ENCODE results near the gene SLC25A24. TPM values are rescaled to one million over a fixed set of nuclear protein-coding genes. Genes with fewer than 3 reads are reported as not detected.

Gene SLC25A24
- total and polyA plus RNA-seq, 9 of the 15 experiments (the other 6 are each of a cell fraction or from before 2014, with no cell fraction given) = 6.9 to 34.9 (median 25.4) TPM

- TF ChIP-seq ZBTB1 (CRISPR knock-in tag; IDR thresholded peaks at IDR 0.05; ENCODE audit: borderline replicate concordance, low read depth) = no peak
Measured at GRCh38 chr1:108190001-108190634, 10.0 kb downstream of the SLC25A24 start (continued).

GRCh38 chr1:108188801-108189200 is 11.3 kb downstream of the SLC25A24 start:
- Histone ChIP-seq H3K4me3 (no peak overlapping the region), H3K27me3 (ENCODE audit: control insufficient read depth in 2 of 2, insufficient read depth in 2 of 2, low read length in 2 of 2) (no peaks in the 10 kb centered on the region), H4K20me1 (replicated peaks; ENCODE audit: control insufficient read depth, insufficient read depth, low read length) (no peaks in the 10 kb centered on the region), H2AFZ (ENCODE audit: low read depth, low read length) (no peak overlapping the region), H3K9me1 (ENCODE audit: control insufficient read depth, insufficient read depth, low read length) (no peaks in the 10 kb centered on the region), H3K4me2 (ENCODE audit: insufficient read depth, low read length) (no peak overlapping the region), H3K9me3 (replicated peaks; ENCODE audit: control insufficient read depth, insufficient read depth, low read depth, low read length) (peaks cover 17% of the 10 kb centered on the region), H3K4me1 (replicated peaks in 1 of 2; ENCODE audit: control insufficient read depth in 2 of 2, insufficient read depth in 2 of 2, low read length in 2 of 2) (no peaks in the 10 kb centered on the region), H3K36me3 (ENCODE audit: control insufficient read depth, insufficient read depth, low read length) (peaks cover 24% of the 10 kb centered on the region; the same call in 1 of the 3 replicates), H3K27ac (ENCODE audit: extremely low read depth, low read depth, low read length) (no peak overlapping the region), H3K79me2 (ENCODE audit: control insufficient read depth, insufficient read depth, low read length) (no peaks in the 10 kb centered on the region), H3K9ac (ENCODE audit: insufficient read depth in 1 of 2, low read depth in 2 of 2, low read length in 2 of 2) (no peak overlapping the region)
- in situ Hi-C loops (cut with MboI) (no loop called here), intact Hi-C loops (cut with micrococcal nuclease) (no loop called here)
- FAIRE-seq (no peak), ATAC-seq (no peak), DNase-seq (ENCODE audit: extremely low read depth in 1 of 4, low spot score in 3 of 4) (no peak)
- CTCF ChIA-PET (ENCODE audit: low intra/inter-chr PET ratio) = no interaction called here
- TF ChIP-seq THAP12 (CRISPR knock-in tag; IDR thresholded peaks at IDR 0.05) = no peak
- TF ChIP-seq REST (IDR thresholded peaks at IDR 0.05; ENCODE audit: borderline replicate concordance) = 0 out of 2 replicates have a peak, but pooled peaks have one; percentile 15
- TF ChIP-seq REST (CRISPR knock-in tag; IDR thresholded peaks at IDR 0.05; ENCODE audit: low read depth) = no peak
- no peak for TF ChIP-seq ZNF12 (CRISPR knock-in tag; IDR thresholded peaks at IDR 0.05)
- BruUV-seq (replicated peaks) = no TSS peak
- POLR2A ChIA-PET = no interaction called here
- WGBS (ENCODE audit: insufficient coverage, low coverage, missing lambda C conversion rate) = 24% methylated on average over 1 of the region's 1 CpG

Measured in K562 (cell line).